Stimulated activated CD4-positive, alpha-beta T cell treated with anti-CD3 and anti-CD28 coated beads, TNF-alpha, amount 100 ng/mL, for 4 hours (primary cell): ENCODE results near the gene OCA2.

Experiments
- DNase-seq, 3 experiments: peaks; one replicate each; pipeline ENCODE4 v3.0.0-alpha.2; 2020; ENCODE audit warnings: low read depth in 3 of 3

Gene OCA2

GRCh38 chr15:28079313-28079969 is 19.7 kb downstream of the OCA2 start:
- DNase-seq: no peak

- DNase-seq: no peak
Measured at GRCh38 chr15:28078191-28078719, 20.9 kb downstream of the OCA2 start.

GRCh38 chr15:28075573-28075972 is 23.5 kb downstream of the OCA2 start:
- DNase-seq: no peak

GRCh38 chr15:28068930-28069329 is 30.2 kb downstream of the OCA2 start:
- no peak for DNase-seq

- DNase-seq: no peak
Measured at GRCh38 chr15:28066231-28066630, 32.9 kb downstream of the OCA2 start.

- DNase-seq: no peak
Measured at GRCh38 chr15:28060005-28060404, 39.1 kb downstream of the OCA2 start.

- DNase-seq: no peak
Measured at GRCh38 chr15:28058082-28058481, 41.0 kb downstream of the OCA2 start.

- DNase-seq: no peak
Measured at GRCh38 chr15:28051955-28052633, 47.0 kb downstream of the OCA2 start.

GRCh38 chr15:28049581-28049980 is 49.5 kb downstream of the OCA2 start:
- no peak for DNase-seq

- DNase-seq: no peak
Measured at GRCh38 chr15:28047277-28047676, 51.8 kb downstream of the OCA2 start.

- DNase-seq: no peak
Measured at GRCh38 chr15:28044121-28044672, 54.9 kb downstream of the OCA2 start.

GRCh38 chr15:28043691-28044091 is 55.4 kb downstream of the OCA2 start:
- no peak for DNase-seq

- DNase-seq: no peak
Measured at GRCh38 chr15:28037969-28038590, 61.0 kb downstream of the OCA2 start.

- no peak for DNase-seq
Measured at GRCh38 chr15:28033443-28033842, 65.7 kb downstream of the OCA2 start.

- no peak for DNase-seq
Measured at GRCh38 chr15:28030801-28031200, 68.3 kb downstream of the OCA2 start.

- no peak for DNase-seq
Measured at GRCh38 chr15:28027714-28028076, 71.4 kb downstream of the OCA2 start.

GRCh38 chr15:28026764-28027713 is 72.1 kb downstream of the OCA2 start:
- no peak for DNase-seq

- no peak for DNase-seq
Measured at GRCh38 chr15:28026221-28026620, 72.9 kb downstream of the OCA2 start.

GRCh38 chr15:28025413-28025812 is 73.7 kb downstream of the OCA2 start:
- DNase-seq: no peak

- no peak for DNase-seq
Measured at GRCh38 chr15:28024889-28025250, 74.2 kb downstream of the OCA2 start.
